Adrenal gland (tissue), 12 donors: ENCODE measurements around the gene ZP3. TPM values are rescaled to one million over a fixed set of nuclear protein-coding genes. Genes with fewer than 3 reads are reported as not detected.
"Not testable (repeated sequence)": the region's sequence is repeated elsewhere in the genome, so short reads cannot be mapped to it uniquely, and the experiment has no call there.

Experiments used
- DNase-seq, 7 donors: peaks; one replicate each; pipeline ENCODE4 v3.0.0-alpha.2; 2019 to 2020
- H3K27ac ChIP-seq, 5 donors: fragments of 200-600 bp; sonication (generic) in 4 of 5; 1 replicate in 3 of 5; 2 replicates in 2 of 5; pipeline versions ENCODE4 v1.5.1 to v1.8.0; 2016 to 2020; ENCODE audit warnings: mild to moderate bottlenecking in 1 of 5
- H3K27me3 ChIP-seq: fragments of 200-600 bp; 2 replicates; pipeline ENCODE4 v1.8.0; 2021
- H3K36me3 ChIP-seq, 2 donors: fragments of 200-600 bp; replicated peaks in 1 of 2; 1 replicate in 1 of 2; 2 replicates in 1 of 2; pipeline versions ENCODE4 v1.5.1 to v1.8.0; 2018 to 2022
- H3K4me1 ChIP-seq, 2 donors: fragments of 200-600 bp; replicated peaks in 1 of 2; 1 replicate in 1 of 2; 2 replicates in 1 of 2; pipeline versions ENCODE4 v1.5.1 to v1.8.0; 2018 to 2021
- H3K4me3 ChIP-seq, 4 donors: fragments of 200-600 bp; sonication (generic) in 3 of 4; one replicate each; pipeline ENCODE4 v1.5.1; 2016 to 2018
- H3K9me3 ChIP-seq, 3 donors: fragments of 200-600 bp; sonication (generic) in 1 of 3; replicated peaks in 1 of 3; 1 replicate in 2 of 3; 2 replicates in 1 of 3; pipeline versions ENCODE4 v1.5.1 to v1.8.0; 2016 to 2021
- CTCF ChIP-seq, 6 experiments: fragments of 450-650 bp in 4 of 6; fragments of 200-600 bp in 2 of 6; sonication (generic) in 1 of 6; IDR thresholded peaks; 1 replicate in 5 of 6; 2 replicates in 1 of 6; pipeline versions ENCODE4 v1.5.1 to v1.8.0; 2016 to 2021; ENCODE audit warnings: antibody characterized with exemption in 6 of 6, mild to moderate bottlenecking in 2 of 6, moderate library complexity in 1 of 6
- POLR2A ChIP-seq, 2 donors: fragments of 450-650 bp; IDR thresholded peaks; one replicate each; pipeline ENCODE4 v1.6.1; 2017; ENCODE audit warnings: antibody characterized with exemption in 2 of 2, mild to moderate bottlenecking in 2 of 2, moderate library complexity in 1 of 2
- WGBS, 4 donors: extraction: QIAGEN DNeasy Blood & Tissue Kit in 2 of 4; methylation state at CpG; one replicate each; pipeline versions ENCODE4 v1.1.5 to v1.1.7; 2013 to 2017; 5-methylcytosine and 5-hydroxymethylcytosine counted together
- intact Hi-C, 2 donors: fragments of 100-400 bp; cut with DNase I; formaldehyde crosslinking; loops; one replicate each; pipeline versions ENCODE4 v1.14.1 to v1.15.0; 2022 to 2023
- polyA plus RNA-seq, 3 donors: library from polyadenylated mRNA; stranded (reverse); fragments of 200-250 nt in 2 of 3; fragments of 350-450 nt in 1 of 3; fragmentation: Illumina TruSeq in 1 of 3; extraction: RNeasy Lipid Tissue Mini Kit (QIAGEN cat#74804) in 1 of 3; gene quantifications; one replicate each; pipeline ENCODE4 v1.2.3, GENCODE V29; 2013 to 2014
- total RNA-seq, 9 donors: library from RNA; depleted of rRNA in 4 of 9; stranded (reverse); fragments of >200 nt in 4 of 9; fragments of 120-200 nt in 1 of 9; fragmentation: NEBNext Ultra II Directional in 1 of 9; extraction: Animal tissue kit (Norgen Biotek cat#: 25700) in 1 of 9; gene quantifications; one replicate each; pipeline versions ENCODE4 v1.1.0 to v1.2.4, GENCODE V29; 2013 to 2023
- donor health status: healthy with polysubstance abuse.
- donor health status: Bipolar disorder and iron deficiency.
- donor health status: DM: yes; HTN: yes; CAD: no.
- donor health status: DM: no; HTN: no; CAD: no.
- donor health status: DM: no; HTN: no; CAD: no.
- donor health status: DM: yes; HTN: yes; CAD: no.

Gene ZP3
- total and polyA plus RNA-seq, 12 donors, result 2.2 to 21.3 (median 6.8) TPM

GRCh38 chr7:76409537-76409936 is 15.2 kb upstream of the ZP3 start, which contains the start of gene SSC4D:
Gene SSC4D (minus strand): TSS chr7:76409697. CDS start chr7:76404439, 5,258 bp downstream.
- intact Hi-C loops, result no loop called here
- Histone ChIP-seq H3K4me3 (no peak within 1 kb of the TSS), H3K4me1 (no peaks in the 10 kb centered on the region), H3K36me3 (no peaks in the 10 kb centered on the region), H3K27ac (no peak within 1 kb of the TSS), H3K9me3 (no peaks in the 10 kb centered on the region), H3K27me3 (no peaks in the 10 kb centered on the region)
- TF ChIP-seq POLR2A (IDR thresholded peaks at IDR 0.05) (no peak), CTCF (IDR thresholded peaks at IDR 0.05) (no peak)
- 26 to 77% (median 61%) methylated on average over 5 to 6 of the region's 6 CpGs for WGBS, 4 donors
- DNase-seq, result no peak

- no peak overlapping the region for H3K4me3 ChIP-seq
- no peak for DNase-seq
- intact Hi-C loops, result no loop called here
Observed at GRCh38 chr7:76411626-76412025, 13.1 kb upstream of the ZP3 start.

GRCh38 chr7:76412249-76412648 is 12.5 kb upstream of the ZP3 start:
- 68 to 80% (median 75%) methylated on average over 5 of the region's 5 CpGs for WGBS, 4 donors
- intact Hi-C loops, result no loop called here

More at GRCh38 chr7:76411626-76412025, 13.1 kb upstream of the ZP3 start:
- Histone ChIP-seq H3K9me3 (no peaks in the 10 kb centered on the region), H3K27ac (no peak overlapping the region), H3K36me3 (no peaks in the 10 kb centered on the region), H3K4me1 (no peaks in the 10 kb centered on the region), H3K27me3 (no peaks in the 10 kb centered on the region)
- no peak for TF ChIP-seq POLR2A (IDR thresholded peaks at IDR 0.05)
- no peak for TF ChIP-seq CTCF (IDR thresholded peaks at IDR 0.05)
- WGBS, 4 donors, result 75 to 86% (median 81%) methylated on average over 1 of the region's 1 CpG

GRCh38 chr7:76417654-76418310 is 7.0 kb upstream of the ZP3 start:
- H3K4me1 ChIP-seq, result not testable (repeated sequence)

More at GRCh38 chr7:76412249-76412648, 12.5 kb upstream of the ZP3 start:
- TF ChIP-seq POLR2A (IDR thresholded peaks at IDR 0.05) (no peak), CTCF (IDR thresholded peaks at IDR 0.05) (no peak)
- DNase-seq, result no peak
- no peak overlapping the region for H3K27ac ChIP-seq
- no peaks in the 10 kb centered on the region for H3K4me1 ChIP-seq
- H3K36me3 ChIP-seq, result no peaks in the 10 kb centered on the region
- no peak overlapping the region for H3K4me3 ChIP-seq
- no peaks in the 10 kb centered on the region for H3K9me3 ChIP-seq
- H3K27me3 ChIP-seq, result no peaks in the 10 kb centered on the region

GRCh38 chr7:76421097-76421496 is 3.7 kb upstream of the ZP3 start:
- H3K36me3 ChIP-seq, DNase-seq, H3K27ac ChIP-seq, H3K4me3 ChIP-seq, intact Hi-C loops, H3K27me3 ChIP-seq, H3K9me3 ChIP-seq, H3K4me1 ChIP-seq: not testable (repeated sequence)
- WGBS, 4 donors, result 79 to 92% (median 83%) methylated on average over 6 of the region's 6 CpGs

More at GRCh38 chr7:76417654-76418310, 7.0 kb upstream of the ZP3 start:
- DNase-seq, intact Hi-C loops, H3K36me3 ChIP-seq, H3K27me3 ChIP-seq, H3K27ac ChIP-seq, H3K4me3 ChIP-seq, H3K9me3 ChIP-seq: not testable (repeated sequence)
- WGBS, 4 donors, result 88 to 95% (median 92%) methylated on average over 10 of the region's 10 CpGs
